Mammary epithelial cell (primary cell): ENCODE data around the gene BARX1.

Source experiments
- EZH2 ChIP-seq: IDR thresholded peaks from 2 replicates; pipeline ENCODE4 v1.6.1; 2012; ENCODE audit warnings: low read length, inconsistent platforms, borderline replicate concordance
- TF ChIP-seq, protein P1 (sequence below), 2 donors: IDR thresholded peaks in 1 of 2; conservative IDR thresholded peaks in 1 of 2; 2 replicates each; pipeline ENCODE4 v1.5.1; 2011 to 2012; ENCODE audit warnings: inconsistent platforms in 2 of 2, low read length in 2 of 2, mild to moderate bottlenecking in 2 of 2, control low read depth in 1 of 2, low read depth in 1 of 2; ENCODE audit not compliant: insufficient read depth in 1 of 2; ENCODE audit errors: extremely low read depth in 1 of 2

- TF ChIP-seq, protein P1, sequence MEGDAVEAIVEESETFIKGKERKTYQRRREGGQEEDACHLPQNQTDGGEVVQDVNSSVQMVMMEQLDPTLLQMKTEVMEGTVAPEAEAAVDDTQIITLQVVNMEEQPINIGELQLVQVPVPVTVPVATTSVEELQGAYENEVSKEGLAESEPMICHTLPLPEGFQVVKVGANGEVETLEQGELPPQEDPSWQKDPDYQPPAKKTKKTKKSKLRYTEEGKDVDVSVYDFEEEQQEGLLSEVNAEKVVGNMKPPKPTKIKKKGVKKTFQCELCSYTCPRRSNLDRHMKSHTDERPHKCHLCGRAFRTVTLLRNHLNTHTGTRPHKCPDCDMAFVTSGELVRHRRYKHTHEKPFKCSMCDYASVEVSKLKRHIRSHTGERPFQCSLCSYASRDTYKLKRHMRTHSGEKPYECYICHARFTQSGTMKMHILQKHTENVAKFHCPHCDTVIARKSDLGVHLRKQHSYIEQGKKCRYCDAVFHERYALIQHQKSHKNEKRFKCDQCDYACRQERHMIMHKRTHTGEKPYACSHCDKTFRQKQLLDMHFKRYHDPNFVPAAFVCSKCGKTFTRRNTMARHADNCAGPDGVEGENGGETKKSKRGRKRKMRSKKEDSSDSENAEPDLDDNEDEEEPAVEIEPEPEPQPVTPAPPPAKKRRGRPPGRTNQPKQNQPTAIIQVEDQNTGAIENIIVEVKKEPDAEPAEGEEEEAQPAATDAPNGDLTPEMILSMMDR (conservative IDR thresholded peaks at IDR 0.05 in 1 of 2, IDR thresholded peaks at IDR 0.05 in 1 of 2; ENCODE audit: extremely low read depth in 1 of 2, insufficient read depth in 1 of 2, low read depth in 1 of 2, low read length in 2 of 2), result no peak
- TF ChIP-seq EZH2, result no peak
Measured at GRCh38 chr9:93930070-93930469, 25.1 kb downstream of the BARX1 start.
